ENCODE data around the gene C6orf47. TPM values are rescaled to one million over a fixed set of nuclear protein-coding genes. Genes with fewer than 3 reads are reported as not detected.

Gene C6orf47
- total and polyA plus RNA-seq, 2 of the 13 experiments (the other 11 are each of a cell fraction or from before 2014, with no cell fraction given), result 1.7 to 18.1 TPM

GRCh38 chr6:31609519-31610406 is 50.8 kb downstream of the C6orf47 start (continued):
- no peak for TF ChIP-seq ZNF569 (CRISPR knock-in tag; IDR thresholded peaks at IDR 0.05; ENCODE audit: borderline replicate concordance)

Small RNA genes within 50 kb of the gene (microRNA-seq; reads per million reads assigned to microRNA genes)
- gene MIR4646, result not detected
- gene MIR6832, result 1.5 reads per million

Small RNA genes within 50 kb of the gene (small RNA-seq; reads per million reads assigned to genes)
- 0 reads per million in 3 experiments for gene MIR4646 (ENCODE audit: insufficient read depth in 2 of 3, insufficient read length in 3 of 3, low read depth in 2 of 3, low replicate concordance in 1 of 3)
- 0 reads per million in 3 experiments for gene MIR6832 (ENCODE audit: insufficient read depth in 2 of 3, insufficient read length in 3 of 3, low read depth in 2 of 3, low replicate concordance in 1 of 3)
- gene RF00019 (ENCODE audit: insufficient read depth in 2 of 3, insufficient read length in 3 of 3, low read depth in 2 of 3, low replicate concordance in 1 of 3), result 0 reads per million in 3 experiments
- 71.6 to 454 (median 117) reads per million in 3 experiments for gene SNORA38 (ENCODE audit: insufficient read depth in 2 of 3, insufficient read length in 3 of 3, low read depth in 2 of 3, low replicate concordance in 1 of 3)
- 0 to 0.97 (median 0) reads per million in 3 experiments for gene UQCRHP1 (ENCODE audit: insufficient read depth in 2 of 3, insufficient read length in 3 of 3, low read depth in 2 of 3, low replicate concordance in 1 of 3)

Other genes with a start within 250 kb of the C6orf47 start
Only the 30 nearest of the 37 such genes appear.
- 0.15 and 0.36 TPM in 2 replicates for gene MCCD1, start 131.8 kb downstream of the C6orf47 start, total RNA-seq (2016; rRNA removed; fragmentation: Illumina TruSeq; extraction: Trizol)
- gene MCCD1, start 131.8 kb downstream of the C6orf47 start, polyA plus RNA-seq (2011; rRNA removed), result 0.09 TPM in 1 of 2 replicates, not detected in the other
- 570 and 737 TPM in 2 replicates for gene DDX39B, start 118.8 kb downstream of the C6orf47 start, total RNA-seq (2016; rRNA removed; fragmentation: Illumina TruSeq; extraction: Trizol)
- 650 and 678 TPM in 2 replicates for gene DDX39B, start 118.8 kb downstream of the C6orf47 start, polyA plus RNA-seq (2011; rRNA removed)
- 0.27 TPM in 1 of 2 replicates, not detected in the other for gene ATP6V1G2, start 114.2 kb downstream of the C6orf47 start, total RNA-seq (2016; rRNA removed; fragmentation: Illumina TruSeq; extraction: Trizol)
- gene ATP6V1G2, start 114.2 kb downstream of the C6orf47 start, polyA plus RNA-seq (2011; rRNA removed), result 0.83 and 1.2 TPM in 2 replicates
- gene NFKBIL1, start 113.2 kb downstream of the C6orf47 start, total RNA-seq (2016; rRNA removed; fragmentation: Illumina TruSeq; extraction: Trizol), result 13.9 and 19.5 TPM in 2 replicates
- 9.7 and 13.7 TPM in 2 replicates for gene NFKBIL1, start 113.2 kb downstream of the C6orf47 start, polyA plus RNA-seq (2011; rRNA removed)
- gene LTA, start 88.5 kb downstream of the C6orf47 start, total RNA-seq (2016; rRNA removed; fragmentation: Illumina TruSeq; extraction: Trizol), result not detected in 2 replicates
- gene LTA, start 88.5 kb downstream of the C6orf47 start, polyA plus RNA-seq (2011; rRNA removed), result 0.09 TPM in 1 of 2 replicates, not detected in the other
- gene TNF, start 85.2 kb downstream of the C6orf47 start, total RNA-seq (2016; rRNA removed; fragmentation: Illumina TruSeq; extraction: Trizol), result not detected in 2 replicates
- not detected in 2 replicates for gene TNF, start 85.2 kb downstream of the C6orf47 start, polyA plus RNA-seq (2011; rRNA removed)
- 0.22 TPM in 1 of 2 replicates, not detected in the other for gene LTB, start 78.4 kb downstream of the C6orf47 start, total RNA-seq (2016; rRNA removed; fragmentation: Illumina TruSeq; extraction: Trizol)
- 0.09 and 0.30 TPM in 2 replicates for gene LTB, start 78.4 kb downstream of the C6orf47 start, polyA plus RNA-seq (2011; rRNA removed)
- not detected in 2 replicates for gene LST1, start 74.5 kb downstream of the C6orf47 start, total RNA-seq (2016; rRNA removed; fragmentation: Illumina TruSeq; extraction: Trizol)
- gene LST1, start 74.5 kb downstream of the C6orf47 start, polyA plus RNA-seq (2011; rRNA removed), result not detected in 2 replicates
- not detected in 2 replicates for gene NCR3, start 67.8 kb downstream of the C6orf47 start, total RNA-seq (2016; rRNA removed; fragmentation: Illumina TruSeq; extraction: Trizol)
- not detected in 2 replicates for gene NCR3, start 67.8 kb downstream of the C6orf47 start, polyA plus RNA-seq (2011; rRNA removed)
- not detected in 2 replicates for gene AIF1, start 45.5 kb downstream of the C6orf47 start, total RNA-seq (2016; rRNA removed; fragmentation: Illumina TruSeq; extraction: Trizol)
- gene AIF1, start 45.5 kb downstream of the C6orf47 start, polyA plus RNA-seq (2011; rRNA removed), result 1.4 and 1.5 TPM in 2 replicates
- 37.2 and 38.9 TPM in 2 replicates for gene PRRC2A, start 40.1 kb downstream of the C6orf47 start, total RNA-seq (2016; rRNA removed; fragmentation: Illumina TruSeq; extraction: Trizol)
- gene PRRC2A, start 40.1 kb downstream of the C6orf47 start, polyA plus RNA-seq (2011; rRNA removed), result 47.4 and 60.5 TPM in 2 replicates
- 169 and 190 TPM in 2 replicates for gene BAG6, start 8.1 kb downstream of the C6orf47 start, total RNA-seq (2016; rRNA removed; fragmentation: Illumina TruSeq; extraction: Trizol)
- gene BAG6, start 8.1 kb downstream of the C6orf47 start, polyA plus RNA-seq (2011; rRNA removed), result 157 and 184 TPM in 2 replicates
- 52.9 and 98.2 TPM in 2 replicates for gene APOM, start 4.9 kb downstream of the C6orf47 start, total RNA-seq (2016; rRNA removed; fragmentation: Illumina TruSeq; extraction: Trizol)
- 1,140 and 1,216 TPM in 2 replicates for gene APOM, start 4.9 kb downstream of the C6orf47 start, polyA plus RNA-seq (2011; rRNA removed)
- gene GPANK1, start 4.2 kb upstream of the C6orf47 start, total RNA-seq (2016; rRNA removed; fragmentation: Illumina TruSeq; extraction: Trizol), result 22.8 and 25.3 TPM in 2 replicates
- gene GPANK1, start 4.2 kb upstream of the C6orf47 start, polyA plus RNA-seq (2011; rRNA removed), result 14.8 and 15.4 TPM in 2 replicates
- gene CSNK2B, start 5.3 kb upstream of the C6orf47 start, total RNA-seq (2016; rRNA removed; fragmentation: Illumina TruSeq; extraction: Trizol), result 296 and 316 TPM in 2 replicates
- gene CSNK2B, start 5.3 kb upstream of the C6orf47 start, polyA plus RNA-seq (2011; rRNA removed), result 111 and 116 TPM in 2 replicates
- 0.73 and 7.8 TPM in 2 replicates for gene LY6G5B, start 9.2 kb upstream of the C6orf47 start, total RNA-seq (2016; rRNA removed; fragmentation: Illumina TruSeq; extraction: Trizol)
- 14.7 and 15.7 TPM in 2 replicates for gene LY6G5B, start 9.2 kb upstream of the C6orf47 start, polyA plus RNA-seq (2011; rRNA removed)
- gene LY6G5C, start 20.3 kb upstream of the C6orf47 start, total RNA-seq (2016; rRNA removed; fragmentation: Illumina TruSeq; extraction: Trizol), result 0.33 TPM in 1 of 2 replicates, not detected in the other
- 0.50 and 0.55 TPM in 2 replicates for gene LY6G5C, start 20.3 kb upstream of the C6orf47 start, polyA plus RNA-seq (2011; rRNA removed)
- 16.2 and 43.5 TPM in 2 replicates for gene ABHD16A, start 42.5 kb upstream of the C6orf47 start, total RNA-seq (2016; rRNA removed; fragmentation: Illumina TruSeq; extraction: Trizol)
- 45.4 and 49.0 TPM in 2 replicates for gene ABHD16A, start 42.5 kb upstream of the C6orf47 start, polyA plus RNA-seq (2011; rRNA removed)
- gene LY6G6F, start 46.1 kb upstream of the C6orf47 start, total RNA-seq (2016; rRNA removed; fragmentation: Illumina TruSeq; extraction: Trizol), result not detected in 2 replicates
- gene LY6G6F, start 46.1 kb upstream of the C6orf47 start, polyA plus RNA-seq (2011; rRNA removed), result not detected in 2 replicates
- gene LY6G6D, start 54.6 kb upstream of the C6orf47 start, total RNA-seq (2016; rRNA removed; fragmentation: Illumina TruSeq; extraction: Trizol), result not detected in 2 replicates
- gene LY6G6D, start 54.6 kb upstream of the C6orf47 start, polyA plus RNA-seq (2011; rRNA removed), result not detected in 2 replicates
- not detected in 2 replicates for gene LY6G6C, start 61.0 kb upstream of the C6orf47 start, total RNA-seq (2016; rRNA removed; fragmentation: Illumina TruSeq; extraction: Trizol)
- 0.15 and 0.21 TPM in 2 replicates for gene LY6G6C, start 61.0 kb upstream of the C6orf47 start, polyA plus RNA-seq (2011; rRNA removed)
- not detected in 2 replicates for gene MPIG6B, start 62.6 kb upstream of the C6orf47 start, total RNA-seq (2016; rRNA removed; fragmentation: Illumina TruSeq; extraction: Trizol)
- gene MPIG6B, start 62.6 kb upstream of the C6orf47 start, polyA plus RNA-seq (2011; rRNA removed), result not detected in 2 replicates
- 14.4 and 16.4 TPM in 2 replicates for gene DDAH2, start 68.5 kb upstream of the C6orf47 start, total RNA-seq (2016; rRNA removed; fragmentation: Illumina TruSeq; extraction: Trizol)
- 21.1 and 21.9 TPM in 2 replicates for gene DDAH2, start 68.5 kb upstream of the C6orf47 start, polyA plus RNA-seq (2011; rRNA removed)
- 445 and 602 TPM in 2 replicates for gene CLIC1, start 75.8 kb upstream of the C6orf47 start, total RNA-seq (2016; rRNA removed; fragmentation: Illumina TruSeq; extraction: Trizol)
- gene CLIC1, start 75.8 kb upstream of the C6orf47 start, polyA plus RNA-seq (2011; rRNA removed), result 891 and 997 TPM in 2 replicates
- 2.5 and 10.2 TPM in 2 replicates for gene MSH5, start 79.2 kb upstream of the C6orf47 start, total RNA-seq (2016; rRNA removed; fragmentation: Illumina TruSeq; extraction: Trizol)
- 28.3 and 38.7 TPM in 2 replicates for gene MSH5, start 79.2 kb upstream of the C6orf47 start, polyA plus RNA-seq (2011; rRNA removed)
- 0.56 and 2.5 TPM in 2 replicates for gene SAPCD1, start 101.9 kb upstream of the C6orf47 start, total RNA-seq (2016; rRNA removed; fragmentation: Illumina TruSeq; extraction: Trizol)
- gene SAPCD1, start 101.9 kb upstream of the C6orf47 start, polyA plus RNA-seq (2011; rRNA removed), result 3.9 and 5.3 TPM in 2 replicates
- 0.79 and 0.86 TPM in 2 replicates for gene VWA7, start 116.5 kb upstream of the C6orf47 start, total RNA-seq (2016; rRNA removed; fragmentation: Illumina TruSeq; extraction: Trizol)
- 3.3 and 4.4 TPM in 2 replicates for gene VWA7, start 116.5 kb upstream of the C6orf47 start, polyA plus RNA-seq (2011; rRNA removed)
- 56.1 and 59.2 TPM in 2 replicates for gene VARS1, start 135.0 kb upstream of the C6orf47 start, total RNA-seq (2016; rRNA removed; fragmentation: Illumina TruSeq; extraction: Trizol)
- gene VARS1, start 135.0 kb upstream of the C6orf47 start, polyA plus RNA-seq (2011; rRNA removed), result 14.7 and 19.9 TPM in 2 replicates
- gene LSM2, start 146.2 kb upstream of the C6orf47 start, total RNA-seq (2016; rRNA removed; fragmentation: Illumina TruSeq; extraction: Trizol), result 90.5 and 93.7 TPM in 2 replicates
- 64.7 and 69.4 TPM in 2 replicates for gene LSM2, start 146.2 kb upstream of the C6orf47 start, polyA plus RNA-seq (2011; rRNA removed)
- gene HSPA1L, start 154.5 kb upstream of the C6orf47 start, total RNA-seq (2016; rRNA removed; fragmentation: Illumina TruSeq; extraction: Trizol), result 0.55 and 0.94 TPM in 2 replicates
- 0.78 and 1.0 TPM in 2 replicates for gene HSPA1L, start 154.5 kb upstream of the C6orf47 start, polyA plus RNA-seq (2011; rRNA removed)

Data from HepG2 (cell line).